Astrocyte (in vitro differentiated cells and primary cell): ENCODE measurements around the gene BDP1. TPM values are rescaled to one million over a fixed set of nuclear protein-coding genes. Genes with fewer than 3 reads are reported as not detected.

Experiments used
- DNase-seq: peaks from one replicate; pipeline ENCODE4 v3.0.0-alpha.2; 2010; ENCODE audit warnings: low read depth
- FAIRE-seq: peaks from 2 replicates; lab custom pipeline; 2011; peaks lifted over from hg19 to GRCh38; lab: Jason Lieb, UNC
- H2AFZ ChIP-seq: 2 replicates; pipeline ENCODE4 v1.6.0; 2012; ENCODE audit warnings: low read depth, low read length, inconsistent platforms
- H3K27ac ChIP-seq: 2 replicates; pipeline ENCODE4 v1.5.1; 2011; ENCODE audit warnings: low read depth, low read length, inconsistent platforms
- H3K27me3 ChIP-seq: 2 replicates; pipeline ENCODE4 v1.6.0; 2011; ENCODE audit warnings: low read length, inconsistent platforms; ENCODE audit not compliant: insufficient read depth
- H3K36me3 ChIP-seq: 2 replicates; pipeline ENCODE4 v1.5.1; 2011; ENCODE audit warnings: low read length, inconsistent platforms; ENCODE audit not compliant: insufficient read depth
- H3K4me1 ChIP-seq: 2 replicates; pipeline ENCODE4 v1.5.1; 2011; ENCODE audit warnings: low read length, inconsistent platforms; ENCODE audit not compliant: insufficient read depth
- H3K4me2 ChIP-seq: 2 replicates; pipeline ENCODE4 v1.6.0; 2012; ENCODE audit warnings: low read length, inconsistent platforms
- H3K4me3 ChIP-seq: 2 replicates; pipeline ENCODE4 v1.5.1; 2011; ENCODE audit warnings: low read depth, mild to moderate bottlenecking, low read length, inconsistent platforms; ENCODE audit not compliant: insufficient read depth
- H3K79me2 ChIP-seq: 2 replicates; pipeline ENCODE4 v1.6.0; 2012; ENCODE audit warnings: mild to moderate bottlenecking, low read length, inconsistent platforms; ENCODE audit not compliant: insufficient read depth
- H3K9ac ChIP-seq: 2 replicates; pipeline ENCODE4 v1.6.0; 2012; ENCODE audit warnings: mild to moderate bottlenecking, low read length, inconsistent platforms
- H3K9me3 ChIP-seq: 2 replicates; pipeline ENCODE4 v1.5.1; 2012; ENCODE audit warnings: low read depth, mild to moderate bottlenecking, low read length, inconsistent platforms; ENCODE audit not compliant: insufficient read depth
- H4K20me1 ChIP-seq: 2 replicates; pipeline ENCODE4 v1.6.0; 2012; ENCODE audit warnings: low read length, inconsistent platforms; ENCODE audit not compliant: insufficient read depth
- H3K27ac Mint-ChIP-seq: one replicate; pipeline ENCODE4 v1.8.0; 2021; ENCODE audit warnings: mild to moderate bottlenecking, mixed read lengths; ENCODE audit not compliant: unreplicated experiment
- H3K27me3 Mint-ChIP-seq: one replicate; pipeline ENCODE4 v1.8.0; 2021; ENCODE audit warnings: low read depth, mixed read lengths; ENCODE audit not compliant: unreplicated experiment
- H3K36me3 Mint-ChIP-seq: one replicate; pipeline ENCODE4 v1.8.0; 2021; ENCODE audit warnings: low read depth, mixed read lengths; ENCODE audit not compliant: unreplicated experiment
- H3K4me1 Mint-ChIP-seq: one replicate; pipeline ENCODE4 v1.8.0; 2021; ENCODE audit warnings: low read depth, mixed read lengths; ENCODE audit not compliant: unreplicated experiment
- H3K4me3 Mint-ChIP-seq: one replicate; pipeline ENCODE4 v1.8.0; 2021; ENCODE audit warnings: mild to moderate bottlenecking, moderate library complexity, mixed read lengths; ENCODE audit not compliant: unreplicated experiment
- H3K9me3 Mint-ChIP-seq: one replicate; pipeline ENCODE4 v1.8.0; 2021; ENCODE audit warnings: mild to moderate bottlenecking, mixed read lengths; ENCODE audit not compliant: unreplicated experiment
- CTCF ChIP-seq: IDR thresholded peaks from 2 replicates; pipeline ENCODE4 v1.5.1; 2011; ENCODE audit warnings: low read depth, mild to moderate bottlenecking, inconsistent platforms, low read length, moderate library complexity; ENCODE audit not compliant: insufficient read depth
- EZH2 ChIP-seq: IDR thresholded peaks from 2 replicates; pipeline ENCODE4 v1.6.1; 2012; ENCODE audit warnings: mild to moderate bottlenecking, low read length, inconsistent platforms; ENCODE audit not compliant: insufficient read depth
- total RNA-seq: library from RNA; stranded (reverse); gene quantifications from 2 replicates; pipeline ENCODE4 v1.2.1, GENCODE V29; 2021

The BDP1 gene
- total RNA-seq, 1 donor from 2014 or later, result 31.8 TPM

GRCh38 chr5:71528206-71528605 is 72.8 kb downstream of the BDP1 start:
- peaks cover 4% of the 10 kb centered on the region for H3K79me2 ChIP-seq
- TF ChIP-seq CTCF (no peak), EZH2 (no peak)
- no peak overlapping the region for H2AFZ ChIP-seq
- no peaks in the 10 kb centered on the region for H3K9me3 ChIP-seq
- H3K9ac ChIP-seq, result no peak overlapping the region
- no peak for DNase-seq
- no peak overlapping the region for H3K4me2 ChIP-seq
- no peaks in the 10 kb centered on the region for H3K4me1 ChIP-seq
- Mint-ChIP-seq H3K27me3 (no peaks in the 10 kb centered on the region), H3K27ac (no peak overlapping the region), H3K4me3 (no peak overlapping the region), H3K9me3 (no peaks in the 10 kb centered on the region), H3K4me1 (no peaks in the 10 kb centered on the region), H3K36me3 (peaks cover 22% of the 10 kb centered on the region)
- peaks cover 14% of the 10 kb centered on the region for H3K36me3 ChIP-seq
- H3K4me3 ChIP-seq, result no peak overlapping the region
- H3K27ac ChIP-seq, result no peak overlapping the region
- FAIRE-seq, result no peak
- H4K20me1 ChIP-seq, result peaks cover 2% of the 10 kb centered on the region
- no peaks in the 10 kb centered on the region for H3K27me3 ChIP-seq

- Mint-ChIP-seq H3K36me3 (peaks cover 18% of the 10 kb centered on the region), H3K4me3 (no peak overlapping the region), H3K27me3 (no peaks in the 10 kb centered on the region), H3K4me1 (no peaks in the 10 kb centered on the region), H3K27ac (no peak overlapping the region), H3K9me3 (no peaks in the 10 kb centered on the region)
- Histone ChIP-seq H3K36me3 (peaks cover 9% of the 10 kb centered on the region), H3K79me2 (peaks cover 4% of the 10 kb centered on the region), H3K9me3 (no peaks in the 10 kb centered on the region), H3K27ac (no peak overlapping the region), H3K4me3 (no peak overlapping the region), H4K20me1 (peaks cover 7% of the 10 kb centered on the region), H3K4me2 (no peak overlapping the region), H3K4me1 (no peaks in the 10 kb centered on the region), H2AFZ (no peak overlapping the region), H3K9ac (no peak overlapping the region), H3K27me3 (no peaks in the 10 kb centered on the region)
- FAIRE-seq (no peak), DNase-seq (no peak)
- no peak for TF ChIP-seq EZH2
- no peak for TF ChIP-seq CTCF
Observed at GRCh38 chr5:71529682-71530081, 74.2 kb downstream of the BDP1 start.

- H4K20me1 ChIP-seq, result peaks cover 20% of the 10 kb centered on the region
- FAIRE-seq (peak; percentile 39), DNase-seq (no peak)
- no peak overlapping the region for H3K4me2 ChIP-seq
- H3K27me3 ChIP-seq, result no peaks in the 10 kb centered on the region
- no peaks in the 10 kb centered on the region for H3K9me3 ChIP-seq
- Mint-ChIP-seq H3K4me3 (no peak overlapping the region), H3K4me1 (peaks cover 8% of the 10 kb centered on the region), H3K27me3 (no peaks in the 10 kb centered on the region), H3K9me3 (no peaks in the 10 kb centered on the region), H3K27ac (no peak overlapping the region), H3K36me3 (peaks cover 9% of the 10 kb centered on the region)
- H3K36me3 ChIP-seq, result peaks cover 11% of the 10 kb centered on the region
- H2AFZ ChIP-seq, result no peak overlapping the region
- H3K9ac ChIP-seq, result no peak overlapping the region
- H3K79me2 ChIP-seq, result peaks cover 7% of the 10 kb centered on the region
- peaks cover 5% of the 10 kb centered on the region for H3K4me1 ChIP-seq
- H3K4me3 ChIP-seq, result no peak overlapping the region
- H3K27ac ChIP-seq, result no peak overlapping the region
- TF ChIP-seq EZH2 (no peak), CTCF (no peak)
Observed at GRCh38 chr5:71533142-71533541, 77.7 kb downstream of the BDP1 start.
